Measurements from ENCODE around the gene RTN3.
A peak's percentile ranks its signal among the peaks of the same experiment; 100 is the strongest.
"Not testable (repeated sequence)": the region's sequence is repeated elsewhere in the genome, so short reads cannot be mapped to it uniquely, and the experiment has no call there.

Gene RTN3

GRCh38 chr11:63681321-63682065, at the start of gene RTN3:
Gene RTN3 (plus strand): TSS chr11:63681500. CDS start chr11:63681637, 137 bp downstream.
- peak; percentile 96 for DNase-seq (ENCODE audit: low read depth in 2 of 2)

GRCh38 chr11:63635762-63636465, 45.4 kb upstream of the RTN3 start:
- DNase-seq (ENCODE audit: low read depth in 2 of 2) = peak; percentile 40 to 45

DNA sequence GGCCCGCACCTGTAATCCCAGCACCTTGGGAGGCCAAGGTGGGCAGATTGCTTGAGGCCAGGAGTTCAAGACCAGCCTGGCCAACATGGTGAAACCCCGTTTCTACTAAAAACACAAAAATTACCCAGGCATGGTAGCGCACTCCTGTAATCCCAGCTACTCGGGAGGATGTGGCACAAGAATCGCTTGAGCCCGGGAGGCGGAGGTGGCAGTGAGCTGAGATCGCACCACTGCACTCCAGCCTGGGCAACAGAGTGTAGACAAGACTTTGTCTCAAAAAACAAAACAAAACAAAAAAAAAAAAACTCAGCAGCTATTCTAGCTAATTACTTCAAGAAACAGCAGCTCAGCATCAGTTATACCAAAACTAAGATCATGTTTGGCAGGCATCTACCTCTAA, 42.9 kb upstream of the RTN3 start:
- not testable (repeated sequence) for DNase-seq (ENCODE audit: low read depth in 2 of 2)

DNA sequence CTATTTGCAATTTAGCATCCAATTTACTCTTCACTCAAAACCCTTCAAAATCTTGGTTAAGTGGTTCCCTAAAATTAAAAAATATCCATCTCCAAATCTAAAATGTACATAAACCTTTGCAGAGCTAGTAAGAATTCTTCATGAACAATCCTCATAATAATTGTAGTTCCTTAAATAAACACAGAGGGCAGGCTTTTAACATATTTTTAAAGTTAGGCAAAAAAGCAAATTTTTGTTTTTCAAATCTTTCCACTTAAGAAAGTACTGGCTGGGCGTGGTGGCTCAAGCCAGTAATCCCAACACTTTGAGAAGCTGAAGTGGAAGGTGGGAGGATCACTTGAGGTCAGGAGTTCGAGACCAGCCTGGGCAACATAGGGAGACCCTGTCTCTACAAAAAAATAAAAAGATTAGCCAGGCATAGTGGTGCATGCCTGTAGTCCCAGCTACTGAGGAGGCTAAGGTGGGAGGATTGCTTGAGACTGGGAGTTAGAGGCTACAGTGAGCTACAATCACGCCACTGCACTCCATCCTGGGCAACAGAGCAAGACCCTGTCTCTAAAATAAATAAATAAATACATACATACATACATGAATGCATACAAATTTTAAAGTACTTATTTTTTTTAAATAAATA, 42.0 kb upstream of the RTN3 start:
- no peak for DNase-seq (ENCODE audit: low read depth in 2 of 2)

GRCh38 chr11:63641727-63642126, 39.6 kb upstream of the RTN3 start:
- no peak for DNase-seq (ENCODE audit: low read depth in 2 of 2)

DNA sequence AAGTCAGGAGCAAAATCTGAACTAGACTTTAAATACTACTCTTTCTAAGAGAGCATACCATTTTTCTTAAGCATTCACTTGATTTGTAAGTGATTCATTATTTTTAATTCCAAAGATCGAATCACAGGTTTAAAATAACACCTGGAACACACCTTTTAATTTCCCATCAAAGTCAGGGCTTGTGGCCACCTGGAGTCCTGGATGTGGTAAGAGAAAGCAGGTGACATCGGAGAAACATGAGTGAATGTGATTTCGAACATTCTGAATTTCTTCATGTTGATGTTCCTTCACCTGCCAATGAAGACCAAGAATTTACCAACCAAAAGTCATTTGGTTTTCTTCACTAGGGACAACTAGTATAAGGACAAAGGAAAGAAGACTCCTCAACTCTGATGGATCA, 38.1 kb upstream of the RTN3 start:
- no peak for DNase-seq (ENCODE audit: low read depth in 2 of 2)

GRCh38 chr11:63652671-63653070, 28.6 kb upstream of the RTN3 start:
- DNase-seq (ENCODE audit: low read depth in 2 of 2) = no peak

DNA sequence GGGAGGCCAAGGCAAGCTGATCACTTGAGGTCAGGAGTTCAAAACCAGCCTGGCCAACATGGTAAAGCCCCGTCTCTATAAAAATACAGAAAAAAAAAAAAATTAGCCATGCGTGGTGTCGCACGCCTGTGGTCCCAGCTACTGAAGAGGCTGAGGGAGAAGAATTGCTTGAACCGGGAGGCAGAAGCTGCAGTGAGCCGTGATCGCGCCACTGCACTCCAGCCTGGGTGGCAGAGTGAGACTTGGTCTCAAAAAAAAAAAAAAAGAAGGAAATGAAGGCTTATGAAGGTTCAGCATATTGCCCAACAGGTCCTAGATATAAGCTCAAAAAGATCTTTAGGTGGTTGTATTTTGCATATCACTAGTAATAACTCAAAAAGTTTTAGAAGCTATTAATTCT, 20.3 kb upstream of the RTN3 start:
- DNase-seq (ENCODE audit: low read depth in 2 of 2) = no peak

DNA sequence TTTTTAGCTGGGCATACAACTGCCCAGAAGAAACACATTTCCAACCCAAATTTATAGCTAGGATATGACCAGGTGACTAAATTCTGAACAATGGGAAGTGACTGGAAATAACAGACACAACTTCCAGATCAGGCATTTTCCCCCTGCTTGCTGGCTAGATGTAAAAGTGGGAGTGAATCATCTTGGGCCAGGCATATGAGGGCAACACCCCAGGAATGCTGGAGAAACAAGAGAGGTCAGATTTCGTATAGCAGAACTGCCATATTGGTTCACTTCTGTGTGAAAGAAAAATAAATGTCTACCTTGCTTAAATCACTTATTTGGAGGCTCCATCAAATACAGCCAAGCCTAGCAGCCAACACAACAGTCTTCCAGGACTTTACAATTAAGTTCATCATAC, 17.5 kb upstream of the RTN3 start:
- no peak for DNase-seq (ENCODE audit: low read depth in 2 of 2)

- DNase-seq (ENCODE audit: low read depth in 2 of 2) = no peak
Measured at GRCh38 chr11:63666874-63667273, 14.4 kb upstream of the RTN3 start.

- no peak for DNase-seq (ENCODE audit: low read depth in 2 of 2)
Measured at GRCh38 chr11:63667995-63668795, 13.1 kb upstream of the RTN3 start.

DNA sequence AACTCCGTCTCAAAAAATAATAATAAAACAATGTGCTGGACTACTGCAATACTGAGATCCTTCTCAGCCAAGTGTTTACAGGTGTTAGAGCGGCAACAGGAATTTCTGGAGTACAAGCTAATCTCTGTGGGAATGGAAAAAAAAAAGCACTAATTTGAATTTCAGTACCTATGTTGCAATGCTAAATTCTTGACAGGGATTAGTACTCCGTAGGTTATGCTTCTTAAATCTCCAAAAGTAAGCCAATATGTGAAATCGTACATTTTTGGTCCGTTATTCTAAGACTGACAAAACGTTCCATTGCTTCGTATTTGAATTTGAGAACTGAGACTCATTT, 11.2 kb upstream of the RTN3 start:
- DNase-seq (ENCODE audit: low read depth in 2 of 2) = no peak

GRCh38 chr11:63670433-63671321, 10.6 kb upstream of the RTN3 start:
- DNase-seq (ENCODE audit: low read depth in 2 of 2) = peak; percentile 7 to 12

DNA sequence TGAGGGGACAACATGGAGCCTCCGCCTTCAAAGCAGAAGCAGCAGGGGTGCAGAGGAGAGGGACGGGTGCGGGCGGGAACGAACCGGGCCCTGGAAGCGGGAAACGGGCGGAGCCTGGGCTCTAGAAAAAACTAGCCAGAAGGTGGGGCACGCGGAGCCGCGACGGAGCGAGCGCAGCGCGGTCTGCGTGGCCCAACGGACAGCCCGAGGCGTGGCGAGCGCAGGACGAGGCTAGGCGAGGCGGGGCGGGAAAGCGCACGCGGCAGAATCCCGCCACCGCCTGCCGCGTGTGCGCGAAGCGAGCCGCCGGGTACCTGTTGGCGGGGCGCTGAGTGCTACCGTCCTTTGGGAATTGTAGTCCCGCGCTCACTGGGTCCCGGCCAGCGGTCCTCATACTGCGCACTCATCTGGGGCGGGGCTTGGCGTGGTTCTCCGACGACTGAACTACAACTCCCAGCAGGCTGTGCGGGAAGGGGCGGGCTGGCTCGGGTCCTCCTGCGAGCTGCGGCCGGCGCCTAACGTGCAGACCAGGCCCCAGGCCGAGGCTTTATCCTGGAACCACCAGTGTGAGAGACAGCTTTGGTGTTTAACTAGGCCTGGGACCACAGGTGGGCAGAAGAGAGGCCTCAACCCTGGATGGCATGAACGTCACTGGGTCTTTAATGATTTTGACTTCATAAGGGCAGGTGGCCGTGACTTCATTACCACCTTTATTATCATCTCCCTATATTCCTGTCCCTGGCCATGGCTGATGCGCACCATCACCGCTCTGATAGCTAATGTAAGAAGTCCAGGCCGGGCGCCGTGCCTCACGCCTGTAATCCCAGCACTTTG, 9.8 kb upstream of the RTN3 start, which contains the start of gene ATL3:
ATL3 (minus strand) TSS at position 55 of the 834 bp plus-strand sequence; CDS start at position 14, 41 bp downstream.
- peak; percentile 92 for DNase-seq (ENCODE audit: low read depth in 2 of 2)

DNA sequence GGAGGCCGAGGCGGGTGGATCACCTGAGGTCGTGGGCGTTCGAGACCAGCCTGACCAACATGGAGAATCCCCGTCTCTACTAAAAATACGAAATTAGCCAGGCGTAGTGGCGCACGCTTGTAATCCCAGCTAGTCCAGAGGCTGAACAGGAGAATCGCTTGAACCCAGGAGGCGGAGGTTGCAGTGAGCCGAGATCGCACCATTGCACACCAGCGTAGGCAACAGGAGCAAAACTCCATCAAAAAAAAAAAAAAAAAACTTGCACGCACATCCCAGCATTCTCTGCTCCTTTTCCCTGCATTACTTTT, 9.2 kb upstream of the RTN3 start:
- no peak for DNase-seq (ENCODE audit: low read depth in 2 of 2)

DNA sequence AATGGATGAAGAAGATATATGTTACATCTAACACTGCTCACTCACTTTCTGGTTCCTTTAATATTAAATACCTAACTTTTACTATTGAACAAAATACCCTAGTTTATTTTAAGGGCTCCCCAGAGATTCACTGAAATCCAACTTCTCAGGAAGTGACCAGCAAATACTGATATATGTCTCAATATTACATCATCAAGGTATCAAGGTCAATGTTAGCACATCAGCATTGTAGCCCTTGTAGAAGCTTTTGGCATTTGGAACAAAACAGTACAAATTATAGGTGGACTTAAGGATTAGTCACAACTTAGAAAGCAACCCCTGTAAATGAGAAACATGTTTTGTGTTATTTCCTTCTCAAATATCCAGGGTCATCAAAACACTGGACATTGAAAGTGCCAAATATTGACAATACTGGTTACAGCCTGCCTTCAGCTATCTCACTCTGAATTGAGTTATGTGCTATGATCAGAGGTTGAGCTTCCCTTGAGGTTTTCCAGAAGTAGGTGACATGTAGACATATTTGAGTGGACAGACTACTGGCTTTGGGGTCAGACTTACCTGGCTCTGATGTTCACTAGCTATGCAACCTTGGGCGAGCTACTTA, 8.3 kb upstream of the RTN3 start:
- DNase-seq (ENCODE audit: low read depth in 2 of 2) = no peak

DNA sequence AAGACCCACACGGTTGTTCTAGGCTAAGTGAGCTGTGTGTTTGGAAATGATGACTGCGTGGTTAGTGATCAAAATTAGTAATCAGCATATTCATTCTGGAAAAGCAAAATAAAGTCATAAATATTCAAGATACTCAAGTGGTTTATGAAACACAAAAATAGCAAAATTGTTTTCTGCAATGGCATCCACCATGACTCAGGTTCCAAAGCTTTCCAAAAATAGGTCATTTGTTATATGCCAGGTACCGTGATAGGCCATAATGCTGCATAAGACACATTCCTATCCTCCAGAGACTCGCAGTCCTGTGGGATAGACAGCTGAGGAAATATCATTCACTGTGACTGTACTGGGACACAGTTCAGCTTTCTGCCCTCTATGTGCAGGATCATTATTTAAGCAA, 7.7 kb upstream of the RTN3 start:
- no peak for DNase-seq (ENCODE audit: low read depth in 2 of 2)

GRCh38 chr11:63680834-63681320, 423 bp upstream of the RTN3 start:
- no peak for DNase-seq (ENCODE audit: low read depth in 2 of 2)

All from activated CD8-positive, alpha-beta memory T cell treated with anti-CD3 and anti-CD28 coated beads for 4 hours (primary cell).